Measurements from ENCODE around the gene VENTX. TPM values are rescaled to one million over a fixed set of nuclear protein-coding genes. Genes with fewer than 3 reads are reported as not detected.
A peak's percentile ranks its signal among the peaks of the same experiment; 100 is the strongest.

The VENTX gene
- polyA plus RNA-seq, 3 donors: 1.4 to 56.0 (median 1.6) TPM

GRCh38 chr10:133241501-133242205 lies 4.0 kb downstream of the VENTX start:
- H3K27me3 ChIP-seq (ENCODE audit: control insufficient read depth in 2 of 2, insufficient read depth in 2 of 2, low read length in 2 of 2): peaks cover 3 to 50% of the 10 kb centered on the region in 2 donors
- Mint-ChIP-seq H3K27ac (peak overlapping the region in 5 of 7 donors; percentile 33 to 63 (median 62)), H3K4me3 (peak overlapping the region; percentile 82 to 94), H3K4me1 (peaks cover 27% of the 10 kb centered on the region), H3K9me3 (peaks cover 0 to 4% (median 2%) of the 10 kb centered on the region in 7 donors), H3K27me3 (ENCODE audit: low read depth in 3 of 3) (peaks cover 31 to 75% (median 54%) of the 10 kb centered on the region in 3 donors), H3K36me3 (peaks cover 9 to 13% of the 10 kb centered on the region in 2 donors)
- H2AFZ ChIP-seq (ENCODE audit: insufficient read depth, low read depth, low read length, poor library complexity, severe bottlenecking): peak overlapping the region; percentile 33
- peak in 1 of 3 donors; percentile 16 for DNase-seq
- H3K4me3 ChIP-seq (replicated peaks in 1 of 3; ENCODE audit: low read depth in 2 of 3, low read length in 3 of 3): peak overlapping the region; percentile 36 to 75 (median 40)
- no peak overlapping the region for H3K27ac ChIP-seq (ENCODE audit: low read depth in 1 of 2, low read length in 2 of 2)
- no peaks in the 10 kb centered on the region for H3K36me3 ChIP-seq (replicated peaks in 1 of 2; ENCODE audit: control insufficient read depth in 1 of 2, insufficient read depth in 2 of 2, low read length in 2 of 2)
- no peak overlapping the region for H3K9ac ChIP-seq (ENCODE audit: insufficient read depth, low read length, poor library complexity, severe bottlenecking)
- peak overlapping the region; percentile 80 for H3K4me2 ChIP-seq (replicated peaks; ENCODE audit: extremely low read depth, low read length, poor library complexity, severe bottlenecking)
- peaks cover 43 to 53% of the 10 kb centered on the region in 2 donors for H3K4me1 ChIP-seq (ENCODE audit: control insufficient read depth in 1 of 2, insufficient read depth in 2 of 2, low read length in 2 of 2)
- H4K20me1 ChIP-seq (ENCODE audit: insufficient read depth, low read length): peaks cover 6% of the 10 kb centered on the region
- 23% methylated on average over 25 of the region's 25 CpGs for WGBS (ENCODE audit: insufficient coverage)
- intact Hi-C loops (cut with micrococcal nuclease): loop anchor here in 1 of 2 donors (10.0 kb wide), 1 partner anchor 227 kb away; no protein-coding TSS in a partner anchor
- H3K9me3 ChIP-seq (replicated peaks in 1 of 2; ENCODE audit: control insufficient read depth in 1 of 2, insufficient read depth in 1 of 2, low read length in 2 of 2): no peaks in the 10 kb centered on the region
- TF ChIP-seq CTCF (IDR thresholded peaks at IDR 0.05): no peak
- H3K79me2 ChIP-seq (ENCODE audit: insufficient read depth, low read length): no peaks in the 10 kb centered on the region

- Mint-ChIP-seq H3K9me3 (peaks cover 0 to 4% (median 2%) of the 10 kb centered on the region in 7 donors), H3K4me3 (peak overlapping the region in 1 of 2 donors; percentile 94), H3K36me3 (peaks cover 9 to 13% of the 10 kb centered on the region in 2 donors), H3K4me1 (peaks cover 32% of the 10 kb centered on the region), H3K27me3 (ENCODE audit: low read depth in 3 of 3) (peaks cover 34 to 74% (median 52%) of the 10 kb centered on the region in 3 donors), H3K27ac (peak overlapping the region in 2 of 7 donors; percentile 3 to 25)
- Histone ChIP-seq H3K4me3 (replicated peaks in 1 of 3; ENCODE audit: low read depth in 2 of 3, low read length in 3 of 3) (no peak overlapping the region), H3K27ac (ENCODE audit: low read depth in 1 of 2, low read length in 2 of 2) (no peak overlapping the region), H4K20me1 (ENCODE audit: insufficient read depth, low read length) (peaks cover 6% of the 10 kb centered on the region), H3K27me3 (ENCODE audit: control insufficient read depth in 2 of 2, insufficient read depth in 2 of 2, low read length in 2 of 2) (peaks cover 0 to 46% of the 10 kb centered on the region in 2 donors), H3K36me3 (replicated peaks in 1 of 2; ENCODE audit: control insufficient read depth in 1 of 2, insufficient read depth in 2 of 2, low read length in 2 of 2) (no peaks in the 10 kb centered on the region), H3K9me3 (replicated peaks in 1 of 2; ENCODE audit: control insufficient read depth in 1 of 2, insufficient read depth in 1 of 2, low read length in 2 of 2) (no peaks in the 10 kb centered on the region), H3K79me2 (ENCODE audit: insufficient read depth, low read length) (no peaks in the 10 kb centered on the region), H3K9ac (ENCODE audit: insufficient read depth, low read length, poor library complexity, severe bottlenecking) (no peak overlapping the region), H3K4me2 (replicated peaks; ENCODE audit: extremely low read depth, low read length, poor library complexity, severe bottlenecking) (no peak overlapping the region), H3K4me1 (ENCODE audit: control insufficient read depth in 1 of 2, insufficient read depth in 2 of 2, low read length in 2 of 2) (peaks cover 32 to 49% of the 10 kb centered on the region in 2 donors), H2AFZ (ENCODE audit: insufficient read depth, low read depth, low read length, poor library complexity, severe bottlenecking) (no peak overlapping the region)
- no peak for DNase-seq
- no peak for TF ChIP-seq CTCF (IDR thresholded peaks at IDR 0.05)
- 93% methylated on average over 27 of the region's 27 CpGs for WGBS (ENCODE audit: insufficient coverage)
- intact Hi-C loops (cut with micrococcal nuclease): loop anchor here in 1 of 2 donors (10.0 kb wide), 1 partner anchor 228 kb away; no protein-coding TSS in a partner anchor
Observed at GRCh38 chr10:133242611-133243356, 5.1 kb downstream of the VENTX start.
